Measurements from ENCODE around the gene PSMG4.

- TF ChIP-seq CTCF (IDR thresholded peaks at IDR 0.05; ENCODE audit: low read depth, low read length) (no peak), EZH2phosphoT487 (IDR thresholded peaks at IDR 0.05; ENCODE audit: low read depth) (no peak)
Observed at GRCh38 chr6:3296078-3296477, 37.3 kb downstream of the PSMG4 start.

All from OCI-LY3 (cell line).